Measurements from ENCODE around the gene FTHL17.

FTHL17 gene

DNA sequence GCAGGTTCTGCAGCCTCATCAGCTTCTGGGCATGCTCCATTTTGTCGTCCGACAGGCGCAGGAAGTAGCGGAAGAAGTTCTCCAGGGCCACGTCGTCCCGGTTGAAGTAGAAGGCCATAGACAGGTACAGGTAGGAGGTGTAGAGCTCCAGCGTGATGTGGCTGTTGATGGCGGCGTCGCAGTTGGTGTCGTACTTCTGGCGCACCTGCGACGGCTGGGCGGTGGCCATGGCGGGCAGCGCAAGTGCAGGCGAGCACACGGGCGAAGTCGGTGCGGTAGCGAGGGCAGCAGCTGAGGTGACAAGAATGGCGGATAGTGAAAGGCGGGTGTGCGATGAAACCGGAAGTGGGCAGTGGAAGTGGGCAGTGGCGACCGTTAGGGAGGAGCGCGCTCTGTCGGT, at the start of gene FTHL17:
Gene FTHL17 (minus strand): TSS at position 317 of the 400 bp plus-strand sequence. CDS start 88 bp downstream, at position 229.
- DNase-seq, result no peak

- no peak for DNase-seq
Observed at GRCh38 chrX:31117266-31117665, 45.4 kb upstream of the FTHL17 start.

DNA sequence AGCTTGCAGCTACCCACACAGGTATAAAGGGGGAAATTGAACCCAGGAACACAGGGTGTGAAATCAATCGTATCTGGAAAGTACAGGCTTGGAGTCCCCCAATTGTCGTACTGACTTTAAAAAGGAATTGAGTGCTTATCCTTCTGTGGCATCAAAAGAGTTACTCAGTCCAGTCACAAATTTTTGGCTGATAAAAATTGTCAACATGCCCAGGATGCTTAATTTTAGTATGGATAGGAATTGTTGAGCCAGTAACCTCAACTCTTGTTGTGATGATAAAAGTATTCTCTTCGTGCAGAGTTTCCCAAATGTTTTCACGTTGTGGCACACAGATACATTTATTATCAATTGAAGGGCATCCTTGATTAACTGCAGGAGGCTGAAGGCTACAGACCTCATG, 43.6 kb upstream of the FTHL17 start:
- DNase-seq, result no peak

GRCh38 chrX:31114858-31115257, 43.0 kb upstream of the FTHL17 start:
- DNase-seq, result no peak

DNA sequence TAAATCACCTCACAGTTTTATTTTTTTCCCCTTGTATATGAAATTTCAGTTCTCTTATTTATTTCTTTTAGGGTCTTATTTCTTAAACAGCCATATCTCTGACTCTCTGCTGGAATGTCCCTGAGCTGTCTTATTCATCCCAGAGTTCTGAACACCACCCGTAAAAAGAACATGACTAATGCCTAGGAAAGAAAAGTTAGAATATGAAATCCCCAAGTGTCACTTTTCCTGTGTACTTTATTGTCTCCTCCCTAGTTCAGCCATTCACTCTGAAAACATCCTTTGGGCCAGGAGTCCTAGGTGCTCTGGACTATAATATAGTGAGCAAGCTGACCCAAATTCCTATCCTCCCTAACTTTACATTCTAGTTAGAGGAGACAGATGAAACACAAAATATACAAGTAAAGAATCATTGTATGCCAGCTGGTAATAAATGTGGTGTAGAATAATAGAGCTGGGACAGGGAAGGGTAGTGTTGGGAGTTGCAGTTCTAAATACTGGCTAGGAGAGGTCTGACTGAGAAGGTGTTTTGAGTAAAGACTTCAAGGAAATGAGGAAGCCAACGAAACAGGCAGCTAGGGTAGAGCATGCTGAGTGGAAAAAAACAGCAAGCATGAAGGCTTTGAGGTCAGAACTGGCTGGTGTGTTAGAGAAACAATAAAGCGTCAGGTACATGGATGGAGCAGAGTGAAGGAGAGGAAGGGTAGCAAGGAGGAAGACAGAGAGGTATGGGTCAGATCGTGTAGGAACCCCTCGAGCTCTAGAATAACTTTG, 40.6 kb upstream of the FTHL17 start:
- no peak for DNase-seq

DNA sequence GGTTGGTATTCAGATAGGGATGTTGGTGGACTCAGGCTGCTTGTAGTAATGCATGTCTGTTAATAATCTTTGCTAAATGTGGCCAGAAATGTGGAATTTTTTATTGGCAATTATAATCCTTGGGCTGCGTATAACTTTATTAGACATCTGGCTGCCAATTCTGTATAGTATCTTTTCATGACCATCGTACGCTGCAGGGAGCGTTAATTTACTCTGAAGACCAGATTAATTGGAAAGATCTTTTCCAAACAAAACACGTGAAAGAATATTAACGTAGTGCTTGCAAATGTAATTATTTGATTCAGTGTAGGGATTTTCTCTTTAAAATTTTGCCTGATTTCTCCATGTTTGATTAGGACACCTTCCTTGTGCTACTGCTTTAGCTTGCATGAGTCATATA, 38.8 kb upstream of the FTHL17 start:
- DNase-seq, result no peak

GRCh38 chrX:31099536-31100090, 27.8 kb upstream of the FTHL17 start:
- DNase-seq, result no peak

DNA sequence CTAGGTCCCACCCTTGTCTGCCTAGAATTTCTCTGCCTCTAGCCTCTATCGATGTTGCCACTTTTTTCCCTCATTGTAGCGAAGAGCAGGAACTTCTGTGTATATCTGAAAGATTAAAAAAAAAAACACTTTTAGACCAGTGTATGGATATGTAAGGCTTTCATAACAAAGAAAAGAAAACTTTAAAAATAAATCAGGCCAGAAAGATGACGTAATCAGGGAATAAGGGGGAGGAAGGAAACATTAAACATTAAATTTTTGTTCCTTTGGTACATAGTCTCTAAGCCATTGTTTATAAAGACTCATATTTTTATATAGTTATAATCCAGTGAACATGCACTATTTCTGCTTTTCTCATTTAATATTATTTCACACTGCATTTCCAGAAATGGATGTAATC, 26.2 kb upstream of the FTHL17 start:
- no peak for DNase-seq

- DNase-seq, result no peak
Observed at GRCh38 chrX:31093639-31093975, 21.8 kb upstream of the FTHL17 start.

DNA sequence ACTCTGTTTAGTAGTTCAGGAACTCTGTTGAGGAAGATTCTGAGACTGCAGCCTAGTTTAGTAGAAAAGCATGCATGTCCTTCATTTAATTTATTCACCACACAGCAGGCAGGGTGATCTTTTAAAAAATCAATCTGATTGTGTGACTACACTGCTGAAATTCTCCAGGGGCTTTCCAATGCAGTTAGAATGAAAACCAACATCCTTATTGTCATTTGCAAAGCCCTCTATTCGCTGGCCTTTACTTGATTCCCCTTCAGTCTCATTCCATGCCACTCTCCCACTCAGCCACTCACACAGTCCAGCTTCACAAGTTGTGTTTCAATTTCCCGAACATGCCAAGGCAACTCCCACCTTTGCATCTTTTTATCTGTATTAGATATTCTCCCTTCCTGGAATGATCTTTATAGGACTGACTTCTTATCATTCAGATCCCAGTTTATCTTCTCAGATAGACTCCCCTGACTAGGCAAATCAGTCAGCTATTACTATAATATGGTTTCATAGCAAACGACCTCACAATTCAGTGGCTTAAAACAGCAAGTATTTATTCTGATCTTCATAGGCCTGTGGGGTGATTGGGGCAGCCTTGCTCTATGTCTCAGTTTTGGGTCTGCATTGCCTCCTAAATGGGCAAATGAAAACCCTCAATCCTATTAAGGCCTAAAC, 21.3 kb upstream of the FTHL17 start:
- no peak for DNase-seq

- no peak for DNase-seq
Observed at GRCh38 chrX:31092476-31092875, 20.6 kb upstream of the FTHL17 start.

GRCh38 chrX:31091819-31092218, 20.0 kb upstream of the FTHL17 start:
- no peak for DNase-seq

- DNase-seq, result no peak
Observed at GRCh38 chrX:31074522-31074921, 2.7 kb upstream of the FTHL17 start.

- no peak for DNase-seq
Observed at GRCh38 chrX:31071262-31071661, 579 bp downstream of the FTHL17 start.

DNA sequence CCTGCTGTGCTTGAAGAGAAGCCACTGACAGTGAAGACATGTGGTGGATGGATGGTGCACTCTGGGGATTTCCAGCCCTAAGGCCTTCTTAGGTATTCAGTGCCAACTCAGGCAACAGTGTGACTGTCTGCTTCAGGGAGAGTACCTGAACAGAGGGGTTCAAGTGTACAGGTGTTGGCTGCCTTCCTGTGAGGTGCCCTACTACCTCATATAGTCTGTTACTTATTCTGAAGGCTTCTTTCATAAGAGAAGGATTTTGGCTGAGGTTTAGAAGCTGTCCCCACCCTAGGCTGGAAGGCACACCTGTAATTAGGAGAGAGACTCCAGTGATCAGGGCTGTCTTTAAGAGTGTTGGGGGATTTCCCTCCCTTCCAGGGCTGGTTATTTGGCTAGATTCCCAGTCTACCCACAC, 1.8 kb downstream of the FTHL17 start:
- no peak for DNase-seq

GRCh38 chrX:31063114-31063513, 8.7 kb downstream of the FTHL17 start:
- DNase-seq, result no peak

- DNase-seq, result no peak
Observed at GRCh38 chrX:31061091-31061490, 10.8 kb downstream of the FTHL17 start.

DNA sequence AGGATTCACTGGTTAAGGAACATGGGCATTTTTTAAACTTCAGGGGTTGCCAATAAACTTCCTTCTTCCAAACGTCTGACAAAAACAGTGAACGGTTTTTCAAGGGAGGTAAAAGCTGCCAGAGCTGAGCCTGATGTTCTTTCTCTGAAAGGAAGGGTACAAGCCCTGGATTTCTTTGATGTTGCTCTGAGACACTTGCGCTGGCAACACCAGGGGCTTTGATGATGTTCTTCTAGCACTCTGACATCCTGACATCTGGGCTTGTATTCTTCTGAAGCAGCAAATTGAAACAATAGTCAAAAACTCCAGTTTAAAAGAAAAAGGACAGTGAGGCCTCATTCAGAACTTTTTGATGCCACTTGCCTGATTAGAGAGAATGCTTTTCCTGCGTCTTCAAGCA, 11.8 kb downstream of the FTHL17 start:
- DNase-seq, result no peak

GRCh38 chrX:31058284-31058683, 13.6 kb downstream of the FTHL17 start:
- no peak for DNase-seq

DNA sequence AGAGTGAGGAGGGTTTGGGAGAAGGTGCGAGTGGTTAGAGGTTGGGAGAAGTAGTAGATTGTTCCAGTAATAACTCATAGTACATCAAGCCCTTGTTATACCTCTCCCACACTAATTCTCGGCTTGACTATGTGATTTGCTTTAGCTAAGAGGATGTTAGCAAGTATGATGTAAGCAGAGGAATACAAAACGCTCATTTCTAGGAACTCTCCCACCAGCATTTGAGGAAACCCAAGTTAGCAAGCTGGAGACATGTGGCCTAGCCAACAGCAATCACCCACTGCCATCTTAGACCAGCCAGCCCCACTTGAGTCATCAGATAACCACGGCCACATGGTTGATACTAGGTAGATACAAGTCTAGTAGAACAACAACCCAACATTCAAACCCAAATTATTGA, 14.2 kb downstream of the FTHL17 start:
- no peak for DNase-seq

GRCh38 chrX:31057291-31057690, 14.6 kb downstream of the FTHL17 start:
- no peak for DNase-seq

DNA sequence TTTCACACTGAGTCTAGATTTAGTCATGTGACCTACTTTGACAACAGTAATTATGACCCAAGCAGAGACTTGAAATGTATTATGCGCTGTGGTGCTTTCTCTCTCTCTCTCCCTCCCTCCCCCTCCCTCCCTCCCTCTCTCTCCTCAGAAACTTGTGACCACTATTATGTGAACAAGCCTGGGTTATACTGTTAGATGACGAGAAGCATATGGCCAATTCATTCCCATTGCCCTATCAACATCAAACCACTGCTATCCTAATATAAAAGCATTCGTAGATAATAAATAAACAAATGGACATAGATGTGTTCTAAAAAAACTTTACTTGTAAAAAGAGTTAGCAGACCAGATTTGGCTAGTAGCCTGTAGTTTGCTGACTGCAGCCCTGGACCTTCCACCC, 18.2 kb downstream of the FTHL17 start:
- no peak for DNase-seq

- no peak for DNase-seq
Observed at GRCh38 chrX:31039327-31039711, 32.5 kb downstream of the FTHL17 start.

DNA sequence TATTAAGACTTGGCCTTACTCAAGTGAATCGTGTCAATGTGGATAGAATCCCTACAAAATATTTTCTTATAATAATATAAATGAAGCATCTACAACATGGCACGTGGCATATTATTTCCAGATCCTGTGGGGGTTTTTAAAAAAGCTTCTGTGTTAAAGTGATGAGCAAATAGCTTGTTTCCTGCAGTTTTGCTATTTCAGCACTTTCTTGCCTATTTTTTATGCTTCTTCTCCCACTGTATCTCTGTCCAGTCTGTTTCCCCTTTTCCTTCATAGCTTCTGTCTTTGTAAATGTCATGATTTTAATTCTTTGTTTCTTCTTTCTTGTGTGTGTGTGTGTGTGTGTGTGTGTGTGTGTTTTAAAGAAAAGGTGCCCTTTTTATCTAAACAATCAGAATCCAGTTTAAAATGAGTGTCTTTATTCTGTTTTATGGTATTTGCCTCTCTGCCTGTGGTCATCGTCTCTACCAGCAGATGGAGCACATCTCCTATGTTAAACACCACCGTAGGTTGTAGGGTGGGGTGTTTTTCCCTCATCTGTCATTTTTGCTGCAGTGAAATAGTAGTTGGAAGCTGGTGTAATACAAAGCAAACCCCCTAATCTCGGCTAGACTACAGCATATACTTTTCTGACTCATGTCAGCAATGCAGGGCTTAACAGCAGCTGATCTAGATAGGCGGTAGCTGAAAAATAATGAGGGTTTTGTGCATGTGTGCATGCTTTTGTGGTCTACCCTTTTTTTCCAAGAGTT, 33.1 kb downstream of the FTHL17 start:
- no peak for DNase-seq
